ENCODE results near the gene LRP1.

Gene LRP1

DNA sequence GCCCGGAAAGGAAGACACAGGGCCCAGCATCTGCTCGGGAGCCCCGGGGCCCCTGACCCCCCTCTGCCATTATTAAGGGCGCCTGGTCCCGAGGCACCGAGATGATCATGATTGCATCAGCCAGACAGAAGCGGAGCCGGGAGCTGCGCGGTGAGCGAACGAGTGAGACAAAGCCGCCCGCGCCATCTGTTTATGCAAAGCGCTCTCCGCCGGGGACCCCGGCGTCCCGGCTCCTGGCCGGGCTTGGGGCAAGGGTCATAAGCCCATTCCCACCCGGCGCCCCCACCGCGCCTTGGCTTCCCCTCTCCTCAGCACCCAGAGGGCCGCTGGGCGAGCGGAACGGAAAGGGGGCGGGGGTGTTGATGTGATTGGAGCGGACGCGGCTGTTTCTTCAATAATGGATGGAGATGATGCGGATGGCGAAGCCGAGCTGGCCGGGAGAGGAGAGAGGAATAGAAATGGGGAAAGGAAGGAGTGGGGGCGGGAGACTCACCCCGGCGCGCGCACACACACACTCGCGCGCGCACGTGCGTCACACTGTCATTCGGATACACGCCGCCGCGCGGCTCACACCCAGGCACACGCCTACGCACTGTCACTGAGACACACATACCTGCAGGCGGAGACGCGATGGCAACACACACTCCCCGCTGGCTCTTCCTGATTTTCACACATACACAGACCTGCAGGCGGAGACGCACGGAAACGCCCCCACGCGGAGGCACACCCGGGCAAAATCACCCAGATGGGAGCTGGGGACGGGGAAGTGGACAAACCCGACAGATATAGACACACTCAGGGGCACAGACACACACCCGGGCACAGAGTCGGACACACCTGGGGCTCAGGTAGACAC lies 112.0 kb downstream of the LRP1 start:
- H3K27me3 ChIP-seq (ENCODE audit: insufficient read depth, low read length, poor library complexity, severe bottlenecking) = no peaks in the 10 kb centered on the region
- peaks cover 13% of the 10 kb centered on the region for H3K4me1 ChIP-seq (ENCODE audit: insufficient read depth, low read length, poor library complexity, severe bottlenecking)
- H3K4me2 ChIP-seq (ENCODE audit: low read depth, low read length, poor library complexity, severe bottlenecking) = peak overlapping the region; percentile 76
- TF ChIP-seq, protein P1, sequence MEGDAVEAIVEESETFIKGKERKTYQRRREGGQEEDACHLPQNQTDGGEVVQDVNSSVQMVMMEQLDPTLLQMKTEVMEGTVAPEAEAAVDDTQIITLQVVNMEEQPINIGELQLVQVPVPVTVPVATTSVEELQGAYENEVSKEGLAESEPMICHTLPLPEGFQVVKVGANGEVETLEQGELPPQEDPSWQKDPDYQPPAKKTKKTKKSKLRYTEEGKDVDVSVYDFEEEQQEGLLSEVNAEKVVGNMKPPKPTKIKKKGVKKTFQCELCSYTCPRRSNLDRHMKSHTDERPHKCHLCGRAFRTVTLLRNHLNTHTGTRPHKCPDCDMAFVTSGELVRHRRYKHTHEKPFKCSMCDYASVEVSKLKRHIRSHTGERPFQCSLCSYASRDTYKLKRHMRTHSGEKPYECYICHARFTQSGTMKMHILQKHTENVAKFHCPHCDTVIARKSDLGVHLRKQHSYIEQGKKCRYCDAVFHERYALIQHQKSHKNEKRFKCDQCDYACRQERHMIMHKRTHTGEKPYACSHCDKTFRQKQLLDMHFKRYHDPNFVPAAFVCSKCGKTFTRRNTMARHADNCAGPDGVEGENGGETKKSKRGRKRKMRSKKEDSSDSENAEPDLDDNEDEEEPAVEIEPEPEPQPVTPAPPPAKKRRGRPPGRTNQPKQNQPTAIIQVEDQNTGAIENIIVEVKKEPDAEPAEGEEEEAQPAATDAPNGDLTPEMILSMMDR (conservative IDR thresholded peaks at IDR 0.05; ENCODE audit: low read length) = no peak
- no peak for TF ChIP-seq EZH2phosphoT487 (IDR thresholded peaks at IDR 0.05; ENCODE audit: borderline replicate concordance)
- peak overlapping the region; percentile 69 for H3K9ac ChIP-seq (ENCODE audit: low read depth, low read length, poor library complexity, severe bottlenecking)
- H4K20me1 ChIP-seq (ENCODE audit: insufficient read depth, low read length, poor library complexity, severe bottlenecking) = peaks cover under 1% of the 10 kb centered on the region
- no peaks in the 10 kb centered on the region for H3K36me3 ChIP-seq (ENCODE audit: insufficient read depth, low read length)
- no peaks in the 10 kb centered on the region for H3F3A ChIP-seq (ENCODE audit: low read depth)
- peak overlapping the region; percentile 74 for H3K4me3 ChIP-seq (ENCODE audit: low read length, poor library complexity, severe bottlenecking)
- no peaks in the 10 kb centered on the region for H3K9me2 ChIP-seq (replicated peaks; ENCODE audit: low read depth, low read length)
- H3K9me3 ChIP-seq (ENCODE audit: insufficient read depth, low read depth, low read length) = no peaks in the 10 kb centered on the region
- H3K79me2 ChIP-seq (ENCODE audit: insufficient read depth, low read length) = no peaks in the 10 kb centered on the region
- peak overlapping the region; percentile 66 for H2AFZ ChIP-seq (ENCODE audit: low read length)

DNA sequence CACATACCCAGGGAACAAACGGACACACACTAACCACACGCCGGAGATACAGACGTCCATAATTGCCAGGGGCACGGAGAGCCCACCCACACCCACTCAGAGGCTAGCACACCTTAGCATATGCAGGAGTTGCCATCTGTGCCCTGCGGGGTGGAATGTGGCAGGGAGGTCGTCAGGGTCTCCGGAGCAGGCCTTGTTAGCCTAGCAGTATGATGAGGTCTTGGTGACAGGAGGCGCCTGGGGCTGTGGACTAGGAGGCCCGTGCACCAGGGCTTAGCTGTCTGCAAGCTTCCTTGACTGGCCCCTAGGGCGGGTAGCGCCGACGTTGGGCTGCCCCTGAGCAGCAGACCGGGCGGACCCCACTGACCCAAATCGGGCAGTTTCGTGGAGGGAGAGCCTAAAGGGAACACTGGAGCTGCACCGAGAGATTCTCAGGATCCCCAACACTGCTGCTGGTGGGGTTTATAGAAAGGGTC lies 112.7 kb downstream of the LRP1 start:
- Histone ChIP-seq H3K79me2 (ENCODE audit: insufficient read depth, low read length) (no peaks in the 10 kb centered on the region), H3K9me2 (replicated peaks; ENCODE audit: low read depth, low read length) (no peaks in the 10 kb centered on the region), H3F3A (ENCODE audit: low read depth) (no peaks in the 10 kb centered on the region), H3K36me3 (ENCODE audit: insufficient read depth, low read length) (no peaks in the 10 kb centered on the region), H3K4me3 (ENCODE audit: low read length, poor library complexity, severe bottlenecking) (peak overlapping the region; percentile 74), H3K9ac (ENCODE audit: low read depth, low read length, poor library complexity, severe bottlenecking) (no peak overlapping the region), H3K9me3 (ENCODE audit: insufficient read depth, low read depth, low read length) (no peaks in the 10 kb centered on the region), H3K4me2 (ENCODE audit: low read depth, low read length, poor library complexity, severe bottlenecking) (peak overlapping the region; percentile 76), H3K27me3 (ENCODE audit: insufficient read depth, low read length, poor library complexity, severe bottlenecking) (no peaks in the 10 kb centered on the region), H4K20me1 (ENCODE audit: insufficient read depth, low read length, poor library complexity, severe bottlenecking) (no peaks in the 10 kb centered on the region), H2AFZ (ENCODE audit: low read length) (no peak overlapping the region), H3K4me1 (ENCODE audit: insufficient read depth, low read length, poor library complexity, severe bottlenecking) (peaks cover 13% of the 10 kb centered on the region)
- no peak for TF ChIP-seq EZH2phosphoT487 (IDR thresholded peaks at IDR 0.05; ENCODE audit: borderline replicate concordance)
- TF ChIP-seq, protein P1 (conservative IDR thresholded peaks at IDR 0.05; ENCODE audit: low read length) = no peak

DNA sequence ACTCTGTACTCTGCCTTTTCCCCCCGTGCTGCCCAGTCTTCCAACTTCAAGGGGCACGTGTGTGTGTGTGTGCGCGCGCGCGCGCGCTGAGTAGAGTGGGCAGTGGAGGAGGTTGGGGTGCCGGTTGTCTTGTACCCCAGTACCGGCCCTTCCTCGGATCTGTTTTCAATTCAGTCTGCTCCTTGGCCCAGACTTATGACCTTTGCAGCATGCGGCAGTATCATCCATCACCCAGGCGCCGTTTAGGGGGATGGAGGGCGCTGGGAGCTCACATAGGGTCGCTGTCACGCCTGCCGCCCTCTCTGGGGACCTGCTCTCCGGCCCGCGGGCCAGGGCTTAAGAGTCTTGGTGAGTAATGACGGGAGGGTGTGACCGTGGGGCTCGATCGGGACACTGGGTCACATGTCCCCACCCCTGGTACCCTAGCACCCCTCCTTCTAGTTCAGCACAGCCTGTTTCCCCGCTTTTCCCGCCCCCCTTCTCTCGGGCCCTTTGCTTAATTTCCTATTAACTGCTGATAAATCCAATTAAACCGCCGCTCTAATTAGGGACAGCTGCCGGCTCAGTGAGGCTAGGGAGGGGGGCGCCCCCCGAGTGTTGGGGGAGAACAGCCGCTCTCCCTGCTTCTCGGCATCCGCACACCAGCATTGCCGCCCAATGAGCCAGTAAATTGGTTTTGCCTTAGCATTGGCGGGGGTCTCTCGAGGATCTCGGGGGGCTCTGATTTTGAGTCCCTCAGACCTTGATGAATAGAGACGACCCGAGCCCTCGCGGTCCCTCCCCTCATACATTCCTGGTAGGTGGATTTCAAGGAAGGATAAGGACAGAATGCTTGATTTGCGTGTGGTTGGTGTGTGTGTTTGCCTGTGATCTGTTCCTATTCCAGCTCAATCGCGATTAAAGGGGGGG lies 113.4 kb downstream of the LRP1 start:
- Histone ChIP-seq H3K4me1 (ENCODE audit: insufficient read depth, low read length, poor library complexity, severe bottlenecking) (peaks cover 13% of the 10 kb centered on the region), H3K79me2 (ENCODE audit: insufficient read depth, low read length) (no peaks in the 10 kb centered on the region), H3K4me3 (ENCODE audit: low read length, poor library complexity, severe bottlenecking) (no peak overlapping the region)

More for the DNA sequence above, 113.4 kb downstream of the LRP1 start:
- H3K9me2 ChIP-seq (replicated peaks; ENCODE audit: low read depth, low read length) = no peaks in the 10 kb centered on the region
- TF ChIP-seq, protein P1 (conservative IDR thresholded peaks at IDR 0.05; ENCODE audit: low read length) = no peak
- TF ChIP-seq EZH2phosphoT487 (IDR thresholded peaks at IDR 0.05; ENCODE audit: borderline replicate concordance) = no peak
- H3K9me3 ChIP-seq (ENCODE audit: insufficient read depth, low read depth, low read length) = no peaks in the 10 kb centered on the region
- no peaks in the 10 kb centered on the region for H3K36me3 ChIP-seq (ENCODE audit: insufficient read depth, low read length)
- H3K4me2 ChIP-seq (ENCODE audit: low read depth, low read length, poor library complexity, severe bottlenecking) = peak overlapping the region; percentile 90
- no peaks in the 10 kb centered on the region for H3K27me3 ChIP-seq (ENCODE audit: insufficient read depth, low read length, poor library complexity, severe bottlenecking)
- H2AFZ ChIP-seq (ENCODE audit: low read length) = no peak overlapping the region
- H4K20me1 ChIP-seq (ENCODE audit: insufficient read depth, low read length, poor library complexity, severe bottlenecking) = no peaks in the 10 kb centered on the region
- H3F3A ChIP-seq (ENCODE audit: low read depth) = no peaks in the 10 kb centered on the region
- no peak overlapping the region for H3K9ac ChIP-seq (ENCODE audit: low read depth, low read length, poor library complexity, severe bottlenecking)

Data from Loucy (cell line).